ENCODE results near the gene PDE6D. TPM values are rescaled to one million over a fixed set of nuclear protein-coding genes. Genes with fewer than 3 reads are reported as not detected.

PDE6D gene
- total and polyA plus RNA-seq, 2 of the 13 experiments (the other 11 are each of a cell fraction or from before 2014, with no cell fraction given): 14.1 to 23.2 TPM

DNA sequence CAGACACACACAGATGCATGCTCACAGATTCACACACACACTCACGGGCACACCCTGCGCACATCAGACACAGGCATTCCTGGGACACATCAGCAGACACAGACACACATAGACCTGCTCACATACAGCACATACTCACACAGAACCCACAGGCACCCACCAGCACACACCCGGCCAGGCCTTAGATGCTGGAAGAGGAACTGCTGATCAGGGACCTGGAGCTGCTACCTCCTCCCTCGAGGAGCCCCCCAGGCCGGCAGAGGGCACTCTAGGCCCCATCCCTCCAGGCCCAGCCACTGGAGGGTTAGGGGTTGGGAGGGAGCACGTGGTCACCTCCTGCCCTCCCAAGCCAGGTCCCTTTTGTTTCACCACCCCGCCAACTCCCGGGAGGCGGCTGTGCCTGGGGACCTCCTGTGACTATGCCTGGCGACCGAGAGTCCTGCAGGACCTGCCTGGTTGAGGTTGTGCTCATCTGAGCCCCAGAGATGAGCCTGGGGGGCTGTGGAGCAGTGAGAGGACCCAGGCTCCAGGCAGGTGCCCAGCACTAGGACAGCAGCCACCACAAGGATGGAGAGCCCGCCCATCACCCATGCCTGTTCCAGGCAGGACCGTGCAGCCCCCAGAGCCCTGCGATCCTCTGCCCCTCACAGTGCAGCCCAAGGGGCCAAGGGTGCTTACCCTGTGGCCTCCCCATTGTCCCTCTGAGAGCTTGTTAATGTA is 93.8 kb downstream of the PDE6D start (continued):
- TF ChIP-seq TEAD3 (CRISPR knock-in tag; optimal IDR thresholded peaks at IDR 0.05; ENCODE audit: borderline replicate concordance) (peak; percentile 26), ZNF10 (CRISPR knock-in tag; IDR thresholded peaks at IDR 0.05; ENCODE audit: borderline replicate concordance, low read depth) (no peak), SNRNP70 (IDR thresholded peaks at IDR 0.05; ENCODE audit: low read depth, low read length) (no peak), ATF2 (CRISPR knock-in tag; IDR thresholded peaks at IDR 0.05) (peak; percentile 78; the same call in 1 of the 2 replicates), ZNF451 (CRISPR knock-in tag; IDR thresholded peaks at IDR 0.05) (peak; percentile 86; the same call in 1 of the 2 replicates), ZNF615 (CRISPR knock-in tag; IDR thresholded peaks at IDR 0.05; ENCODE audit: borderline replicate concordance) (0 out of 2 replicates have a peak, but pooled peaks have one; percentile 64), JARID2 (CRISPR knock-in tag; IDR thresholded peaks at IDR 0.05; ENCODE audit: insufficient replicate concordance) (no peak), ZNF644 (CRISPR knock-in tag; IDR thresholded peaks at IDR 0.05; ENCODE audit: low read depth) (no peak), ZNF839 (CRISPR knock-in tag; IDR thresholded peaks at IDR 0.05; ENCODE audit: borderline replicate concordance) (peak; percentile 50; the same call in 1 of the 2 replicates), ZNF224 (CRISPR knock-in tag; IDR thresholded peaks at IDR 0.05) (peak; percentile 0; the same call in 1 of the 2 replicates), CREM (IDR thresholded peaks at IDR 0.05) (no peak), CREM (CRISPR knock-in tag; IDR thresholded peaks at IDR 0.05) (no peak), ZNF879 (CRISPR knock-in tag; IDR thresholded peaks at IDR 0.05) (no peak), DNMT3B (CRISPR knock-in tag; conservative IDR thresholded peaks at IDR 0.05) (0 out of 2 replicates have a peak, but pooled peaks have one; percentile 36), TIGD3 (CRISPR knock-in tag; IDR thresholded peaks at IDR 0.05; ENCODE audit: borderline replicate concordance) (no peak), CERS6 (CRISPR knock-in tag; IDR thresholded peaks at IDR 0.05) (no peak), ZSCAN9 (CRISPR knock-in tag; IDR thresholded peaks at IDR 0.05; ENCODE audit: borderline replicate concordance) (peak; percentile 94), AGO2 (optimal IDR thresholded peaks at IDR 0.05; ENCODE audit: low read depth, low read length) (peak; percentile 62), KDM2A (CRISPR knock-in tag; IDR thresholded peaks at IDR 0.05; ENCODE audit: borderline replicate concordance, low read depth) (peak; percentile 76; the same call in 1 of the 2 replicates), SMAD9 (CRISPR knock-in tag; IDR thresholded peaks at IDR 0.05) (no peak)
- TF ChIP-seq, protein P1, sequence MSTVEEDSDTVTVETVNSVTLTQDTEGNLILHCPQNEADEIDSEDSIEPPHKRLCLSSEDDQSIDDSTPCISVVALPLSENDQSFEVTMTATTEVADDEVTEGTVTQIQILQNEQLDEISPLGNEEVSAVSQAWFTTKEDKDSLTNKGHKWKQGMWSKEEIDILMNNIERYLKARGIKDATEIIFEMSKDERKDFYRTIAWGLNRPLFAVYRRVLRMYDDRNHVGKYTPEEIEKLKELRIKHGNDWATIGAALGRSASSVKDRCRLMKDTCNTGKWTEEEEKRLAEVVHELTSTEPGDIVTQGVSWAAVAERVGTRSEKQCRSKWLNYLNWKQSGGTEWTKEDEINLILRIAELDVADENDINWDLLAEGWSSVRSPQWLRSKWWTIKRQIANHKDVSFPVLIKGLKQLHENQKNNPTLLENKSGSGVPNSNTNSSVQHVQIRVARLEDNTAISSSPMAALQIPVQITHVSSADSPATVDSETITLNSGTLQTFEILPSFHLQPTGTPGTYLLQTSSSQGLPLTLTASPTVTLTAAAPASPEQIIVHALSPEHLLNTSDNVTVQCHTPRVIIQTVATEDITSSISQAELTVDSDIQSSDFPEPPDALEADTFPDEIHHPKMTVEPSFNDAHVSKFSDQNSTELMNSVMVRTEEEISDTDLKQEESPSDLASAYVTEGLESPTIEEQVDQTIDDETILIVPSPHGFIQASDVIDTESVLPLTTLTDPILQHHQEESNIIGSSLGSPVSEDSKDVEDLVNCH (CRISPR knock-in tag; IDR thresholded peaks at IDR 0.05): peak; percentile 44; the same call in 1 of the 2 replicates
- TF ChIP-seq, protein P2, sequence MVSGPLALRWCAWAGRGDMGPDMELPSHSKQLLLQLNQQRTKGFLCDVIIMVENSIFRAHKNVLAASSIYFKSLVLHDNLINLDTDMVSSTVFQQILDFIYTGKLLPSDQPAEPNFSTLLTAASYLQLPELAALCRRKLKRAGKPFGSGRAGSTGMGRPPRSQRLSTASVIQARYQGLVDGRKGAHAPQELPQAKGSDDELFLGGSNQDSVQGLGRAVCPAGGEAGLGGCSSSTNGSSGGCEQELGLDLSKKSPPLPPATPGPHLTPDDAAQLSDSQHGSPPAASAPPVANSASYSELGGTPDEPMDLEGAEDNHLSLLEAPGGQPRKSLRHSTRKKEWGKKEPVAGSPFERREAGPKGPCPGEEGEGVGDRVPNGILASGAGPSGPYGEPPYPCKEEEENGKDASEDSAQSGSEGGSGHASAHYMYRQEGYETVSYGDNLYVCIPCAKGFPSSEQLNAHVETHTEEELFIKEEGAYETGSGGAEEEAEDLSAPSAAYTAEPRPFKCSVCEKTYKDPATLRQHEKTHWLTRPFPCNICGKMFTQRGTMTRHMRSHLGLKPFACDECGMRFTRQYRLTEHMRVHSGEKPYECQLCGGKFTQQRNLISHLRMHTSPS (CRISPR knock-in tag; IDR thresholded peaks at IDR 0.05; ENCODE audit: low read depth): no peak; the same call in none of the 2 replicates
